Neural crest cell (in vitro differentiated cells): ENCODE results near the gene GNAO1. TPM values are rescaled to one million over a fixed set of nuclear protein-coding genes. Genes with fewer than 3 reads are reported as not detected.

Experiments used
- DNase-seq: peaks from one replicate; pipeline ENCODE4 v3.0.0; 2021; ENCODE audit warnings: low read depth, mixed read lengths, low spot score
- H3K27ac Mint-ChIP-seq: one replicate; pipeline ENCODE4 v1.8.0; 2021; ENCODE audit warnings: mild to moderate bottlenecking, mixed read lengths; ENCODE audit not compliant: unreplicated experiment
- H3K27me3 Mint-ChIP-seq: 2 replicates; pipeline ENCODE4 v1.8.0; 2021; ENCODE audit warnings: low read depth, mild to moderate bottlenecking, mixed read lengths
- H3K36me3 Mint-ChIP-seq: 2 replicates; pipeline ENCODE4 v1.8.0; 2021; ENCODE audit warnings: low read depth, mild to moderate bottlenecking, mixed read lengths
- H3K4me1 Mint-ChIP-seq: 2 replicates; pipeline ENCODE4 v1.8.0; 2021; ENCODE audit warnings: mixed read lengths
- H3K4me3 Mint-ChIP-seq: one replicate; pipeline ENCODE4 v1.8.0; 2021; ENCODE audit warnings: mild to moderate bottlenecking, mixed read lengths
- H3K9me3 Mint-ChIP-seq: 2 replicates; pipeline ENCODE4 v1.8.0; 2021; ENCODE audit warnings: mixed read lengths
- total RNA-seq: library from RNA; stranded (reverse); gene quantifications from 2 replicates; pipeline ENCODE4 v1.2.1, GENCODE V29; 2021
- TF ChIP-seq, protein P1 (sequence below): fragments of 200-600 bp; sonication (generic); conservative IDR thresholded peaks from 2 replicates; pipeline ENCODE4 v1.5.0; 2021; ENCODE audit warnings: antibody characterized with exemption, mild to moderate bottlenecking

Gene GNAO1
- total RNA-seq, 1 donor from 2014 or later: 22.2 TPM

DNA sequence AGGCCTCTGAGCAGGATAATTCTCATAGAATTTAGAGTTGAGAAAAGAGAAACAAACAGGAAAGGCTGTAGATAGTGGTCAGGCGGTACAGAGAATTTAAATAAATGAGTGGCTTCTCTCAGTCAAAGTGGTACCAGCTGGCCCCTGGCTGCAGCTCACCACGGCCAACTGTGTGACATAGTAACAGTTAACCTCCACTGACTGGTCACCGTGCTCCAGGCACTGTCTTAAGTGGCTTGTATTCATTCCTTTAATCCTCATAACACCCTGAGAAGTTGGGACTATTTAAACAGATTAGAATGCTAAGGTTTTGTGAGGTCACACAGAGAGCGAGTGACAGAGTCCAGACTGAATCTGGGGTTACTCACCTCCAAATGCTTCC, 108.9 kb downstream of the GNAO1 start:
- peaks cover 1% of the 10 kb centered on the region for H3K36me3 Mint-ChIP-seq
- H3K4me1 Mint-ChIP-seq: peaks cover 69% of the 10 kb centered on the region
- TF ChIP-seq, protein P1, sequence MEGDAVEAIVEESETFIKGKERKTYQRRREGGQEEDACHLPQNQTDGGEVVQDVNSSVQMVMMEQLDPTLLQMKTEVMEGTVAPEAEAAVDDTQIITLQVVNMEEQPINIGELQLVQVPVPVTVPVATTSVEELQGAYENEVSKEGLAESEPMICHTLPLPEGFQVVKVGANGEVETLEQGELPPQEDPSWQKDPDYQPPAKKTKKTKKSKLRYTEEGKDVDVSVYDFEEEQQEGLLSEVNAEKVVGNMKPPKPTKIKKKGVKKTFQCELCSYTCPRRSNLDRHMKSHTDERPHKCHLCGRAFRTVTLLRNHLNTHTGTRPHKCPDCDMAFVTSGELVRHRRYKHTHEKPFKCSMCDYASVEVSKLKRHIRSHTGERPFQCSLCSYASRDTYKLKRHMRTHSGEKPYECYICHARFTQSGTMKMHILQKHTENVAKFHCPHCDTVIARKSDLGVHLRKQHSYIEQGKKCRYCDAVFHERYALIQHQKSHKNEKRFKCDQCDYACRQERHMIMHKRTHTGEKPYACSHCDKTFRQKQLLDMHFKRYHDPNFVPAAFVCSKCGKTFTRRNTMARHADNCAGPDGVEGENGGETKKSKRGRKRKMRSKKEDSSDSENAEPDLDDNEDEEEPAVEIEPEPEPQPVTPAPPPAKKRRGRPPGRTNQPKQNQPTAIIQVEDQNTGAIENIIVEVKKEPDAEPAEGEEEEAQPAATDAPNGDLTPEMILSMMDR: no peak
- H3K27ac Mint-ChIP-seq: peak overlapping the region; percentile 63
- no peaks in the 10 kb centered on the region for H3K27me3 Mint-ChIP-seq
- no peak for DNase-seq
- peak overlapping the region; percentile 37 for H3K4me3 Mint-ChIP-seq
- H3K9me3 Mint-ChIP-seq: no peaks in the 10 kb centered on the region

DNA sequence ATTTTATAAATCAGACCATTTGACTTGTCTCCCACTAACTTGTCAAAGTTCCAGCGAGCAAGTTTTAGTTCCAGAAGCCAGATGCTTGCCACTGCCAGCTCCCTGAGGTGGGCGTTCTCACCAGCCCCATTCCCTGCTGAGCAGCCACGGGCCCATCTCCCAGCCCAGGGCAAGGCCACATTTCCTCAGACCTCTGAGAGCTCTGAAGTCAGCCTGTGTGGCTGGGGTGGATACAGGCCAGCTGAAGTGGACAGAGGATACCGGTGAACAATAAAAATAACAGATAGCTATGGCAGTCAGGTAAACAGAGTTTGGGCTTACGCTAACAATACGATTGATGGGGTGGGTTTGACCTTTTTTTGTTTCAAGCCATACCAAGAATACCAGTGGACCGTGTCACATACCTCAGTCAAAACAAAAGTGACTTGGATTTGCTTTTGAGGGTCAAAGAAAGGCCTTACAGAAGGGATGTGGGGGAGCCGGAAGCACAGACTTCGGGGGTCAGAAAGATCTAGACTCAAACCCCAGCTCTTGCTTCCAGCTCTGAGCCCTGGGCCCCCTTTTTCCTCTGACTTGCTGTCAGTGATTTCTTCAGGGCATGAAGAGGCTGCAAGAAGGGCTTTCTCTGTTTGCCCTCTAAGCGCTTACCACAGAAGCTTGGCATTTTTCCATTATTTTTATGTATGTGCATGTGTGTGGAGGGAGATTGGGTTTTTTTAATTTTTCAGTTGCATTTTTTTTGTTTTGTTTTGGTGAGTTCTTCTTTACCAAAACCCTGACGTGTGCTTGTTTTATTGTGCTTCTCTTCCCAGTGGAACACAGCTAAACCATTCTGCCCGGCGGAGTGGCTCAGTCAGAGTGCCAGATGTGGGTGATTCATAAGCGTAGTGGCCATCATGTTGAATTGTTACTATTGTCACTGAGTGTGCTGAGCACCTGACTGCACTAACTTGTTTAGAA, 109.9 kb downstream of the GNAO1 start:
- Mint-ChIP-seq H3K27ac (peak overlapping the region; percentile 40), H3K4me1 (peaks cover 69% of the 10 kb centered on the region), H3K36me3 (peaks cover 3% of the 10 kb centered on the region)

DNA sequence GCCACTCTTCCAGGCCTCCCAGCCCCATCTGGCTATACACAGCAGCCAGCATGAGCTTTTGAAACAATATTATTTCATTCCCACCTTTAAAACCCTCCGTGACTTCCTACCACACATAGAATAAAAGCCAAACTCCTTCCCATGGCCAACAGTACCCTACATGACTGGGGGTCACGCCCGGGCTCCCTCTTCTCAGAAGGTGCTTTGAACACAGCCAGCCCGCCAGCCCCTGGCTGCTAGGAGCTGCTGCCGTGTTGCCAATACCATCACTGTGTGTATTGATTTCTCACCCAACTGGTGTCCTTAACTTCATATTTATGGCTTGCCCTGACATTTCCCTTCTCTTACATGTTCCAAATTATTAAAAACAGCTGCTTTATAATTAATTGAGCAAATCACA, 111.2 kb downstream of the GNAO1 start:
- no peaks in the 10 kb centered on the region for H3K9me3 Mint-ChIP-seq
- H3K27me3 Mint-ChIP-seq: no peaks in the 10 kb centered on the region
- H3K4me1 Mint-ChIP-seq: peaks cover 70% of the 10 kb centered on the region
- peaks cover 3% of the 10 kb centered on the region for H3K36me3 Mint-ChIP-seq
- H3K4me3 Mint-ChIP-seq: no peak overlapping the region
- no peak overlapping the region for H3K27ac Mint-ChIP-seq
- TF ChIP-seq, protein P1: no peak
- DNase-seq: no peak

More for the DNA sequence above, 109.9 kb downstream of the GNAO1 start:
- no peak for DNase-seq
- TF ChIP-seq, protein P1: no peak
- no peaks in the 10 kb centered on the region for H3K9me3 Mint-ChIP-seq
- H3K4me3 Mint-ChIP-seq: no peak overlapping the region
- H3K27me3 Mint-ChIP-seq: no peaks in the 10 kb centered on the region

DNA sequence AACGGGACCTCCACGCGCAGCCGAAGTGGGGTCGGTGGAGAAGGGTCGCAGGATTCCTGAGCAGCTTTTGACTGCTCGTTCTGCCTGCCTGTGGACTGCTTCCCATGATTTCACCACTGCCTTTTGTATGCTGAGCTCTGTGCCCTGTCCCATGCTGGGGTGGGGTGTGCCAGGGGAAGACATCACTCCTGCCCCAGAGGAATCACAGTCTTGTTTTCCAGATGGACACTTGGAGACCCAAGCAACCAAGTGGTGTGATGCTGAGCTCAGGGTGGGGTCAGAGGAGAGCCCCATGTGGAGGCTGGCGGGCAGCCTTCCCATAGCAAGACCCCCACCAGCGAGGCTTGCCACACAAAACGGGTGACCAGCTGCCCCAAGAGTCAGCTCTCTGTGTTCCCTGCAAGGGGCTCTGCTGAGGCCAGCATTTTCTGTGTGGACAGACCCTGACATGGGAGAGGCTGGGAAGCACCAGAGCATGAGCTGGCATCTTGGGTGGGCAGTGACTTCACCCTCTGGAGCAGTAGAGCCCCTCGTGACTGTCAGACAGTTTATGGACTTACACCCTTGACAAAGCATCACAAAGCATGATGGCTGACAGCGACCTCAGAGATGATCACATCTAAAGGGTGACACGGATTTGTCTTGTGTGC, 111.9 kb downstream of the GNAO1 start:
- Mint-ChIP-seq H3K4me1 (peaks cover 65% of the 10 kb centered on the region), H3K27ac (no peak overlapping the region), H3K36me3 (peaks cover 3% of the 10 kb centered on the region), H3K9me3 (no peaks in the 10 kb centered on the region), H3K27me3 (no peaks in the 10 kb centered on the region), H3K4me3 (peak overlapping the region; percentile 34)
- TF ChIP-seq, protein P1: no peak
- no peak for DNase-seq

DNA sequence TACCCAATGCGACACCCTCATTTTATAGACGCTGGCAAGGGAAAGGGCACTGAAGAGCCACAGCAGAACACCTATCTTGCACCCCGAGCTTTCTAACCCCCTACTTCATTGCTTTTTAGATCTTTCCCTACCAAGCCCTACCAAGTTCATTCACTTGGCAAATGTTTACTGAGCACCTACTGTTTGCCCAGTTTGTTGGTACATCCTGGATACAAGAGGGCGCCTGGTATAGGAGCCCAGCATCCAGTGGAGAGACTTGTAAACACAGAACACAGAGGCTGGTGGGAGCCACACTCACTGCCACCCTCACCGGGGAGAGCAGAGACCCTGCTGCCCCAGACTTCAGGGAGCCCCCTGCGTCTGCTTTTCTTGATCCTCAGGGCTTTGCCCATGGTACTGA, 112.6 kb downstream of the GNAO1 start:
- H3K9me3 Mint-ChIP-seq: no peaks in the 10 kb centered on the region
- peaks cover 3% of the 10 kb centered on the region for H3K27me3 Mint-ChIP-seq
- peak overlapping the region; percentile 34 for H3K4me3 Mint-ChIP-seq
- no peak for DNase-seq
- H3K36me3 Mint-ChIP-seq: peaks cover 3% of the 10 kb centered on the region
- TF ChIP-seq, protein P1: no peak
- H3K4me1 Mint-ChIP-seq: peaks cover 68% of the 10 kb centered on the region
- no peak overlapping the region for H3K27ac Mint-ChIP-seq
